SU-DHL-6 (cell line): Measurements from ENCODE around the gene ZNF154.

Source experiments
- EZH2phosphoT487 ChIP-seq: fragments of 200-600 bp; sonication (generic), shearing (Covaris generic); conservative IDR thresholded peaks from 2 replicates; pipeline ENCODE4 v1.6.1; 2018; ENCODE audit warnings: mild to moderate bottlenecking, antibody characterized with exemption, low read length, moderate library complexity, mixed read lengths
- TF ChIP-seq, protein P1 (sequence below): fragments of 200-600 bp; sonication (generic); IDR thresholded peaks from one replicate; pipeline ENCODE4 v1.5.1; 2017; ENCODE audit warnings: antibody characterized with exemption, mild to moderate bottlenecking, low read length, moderate library complexity; ENCODE audit not compliant: insufficient read depth, poor library complexity, severe bottlenecking

DNA sequence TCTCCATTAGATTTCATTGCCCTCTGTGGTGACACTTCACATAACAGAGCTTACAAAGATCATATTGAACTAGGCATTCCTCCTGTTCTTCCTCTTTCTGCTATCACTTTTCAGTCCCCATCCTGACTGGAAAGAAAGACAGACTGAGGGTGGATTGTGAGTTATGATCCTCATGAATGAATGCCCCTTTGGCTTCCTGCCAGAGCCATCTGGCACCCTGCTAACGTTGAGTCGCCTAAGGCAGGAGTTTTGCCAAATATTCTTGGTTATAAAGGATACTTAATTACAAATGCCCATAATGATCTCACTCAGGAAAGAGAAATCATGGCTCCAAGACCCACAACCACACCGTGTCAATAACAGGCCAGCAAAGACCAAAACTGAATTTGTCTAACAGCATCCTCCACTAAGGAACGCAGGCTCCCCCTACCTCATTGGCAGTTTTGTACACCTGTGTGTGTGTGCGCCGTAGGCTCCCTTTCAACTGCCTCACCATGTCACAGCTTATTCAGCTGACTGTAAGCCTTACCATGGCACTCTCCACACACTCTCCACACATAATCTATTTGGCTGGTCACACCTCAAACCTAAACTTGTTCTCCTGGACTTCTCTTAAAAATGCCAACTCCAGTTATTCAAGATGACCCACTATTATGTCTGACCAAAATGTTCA is 60.5 kb downstream of the ZNF154 start:
- TF ChIP-seq, protein P1, sequence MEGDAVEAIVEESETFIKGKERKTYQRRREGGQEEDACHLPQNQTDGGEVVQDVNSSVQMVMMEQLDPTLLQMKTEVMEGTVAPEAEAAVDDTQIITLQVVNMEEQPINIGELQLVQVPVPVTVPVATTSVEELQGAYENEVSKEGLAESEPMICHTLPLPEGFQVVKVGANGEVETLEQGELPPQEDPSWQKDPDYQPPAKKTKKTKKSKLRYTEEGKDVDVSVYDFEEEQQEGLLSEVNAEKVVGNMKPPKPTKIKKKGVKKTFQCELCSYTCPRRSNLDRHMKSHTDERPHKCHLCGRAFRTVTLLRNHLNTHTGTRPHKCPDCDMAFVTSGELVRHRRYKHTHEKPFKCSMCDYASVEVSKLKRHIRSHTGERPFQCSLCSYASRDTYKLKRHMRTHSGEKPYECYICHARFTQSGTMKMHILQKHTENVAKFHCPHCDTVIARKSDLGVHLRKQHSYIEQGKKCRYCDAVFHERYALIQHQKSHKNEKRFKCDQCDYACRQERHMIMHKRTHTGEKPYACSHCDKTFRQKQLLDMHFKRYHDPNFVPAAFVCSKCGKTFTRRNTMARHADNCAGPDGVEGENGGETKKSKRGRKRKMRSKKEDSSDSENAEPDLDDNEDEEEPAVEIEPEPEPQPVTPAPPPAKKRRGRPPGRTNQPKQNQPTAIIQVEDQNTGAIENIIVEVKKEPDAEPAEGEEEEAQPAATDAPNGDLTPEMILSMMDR, result no peak
- no peak for TF ChIP-seq EZH2phosphoT487
